GM21360 (cell line): ENCODE results near the gene RNF26.

Experiments used
- ATAC-seq: cut with Tn5 transposase; IDR thresholded peaks from one replicate; pipeline ENCODE4 v1.9.1; 2021; ENCODE audit warnings: mild to moderate bottlenecking, moderate library complexity; ENCODE audit not compliant: unreplicated experiment

The RNF26 gene

DNA sequence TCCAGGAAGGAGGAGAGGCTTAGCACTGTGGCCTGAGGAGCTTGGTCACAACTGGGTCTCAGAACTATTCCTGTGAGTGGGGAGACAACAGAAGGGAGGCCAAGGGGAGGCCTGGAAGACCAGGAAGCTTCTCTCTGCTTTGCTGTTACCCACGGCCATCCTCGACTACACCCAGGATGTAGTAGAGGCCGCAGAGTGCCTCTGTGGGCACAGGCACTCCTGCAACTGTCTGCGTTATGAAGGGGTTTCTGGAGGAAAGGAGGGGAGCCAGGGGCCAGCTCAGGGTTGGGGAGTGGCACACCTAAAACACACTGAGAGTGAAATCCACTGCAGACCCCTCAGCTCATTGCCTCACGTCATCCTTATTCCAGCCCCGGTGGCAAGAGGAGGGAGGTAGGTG is 16.0 kb downstream of the RNF26 start:
- ATAC-seq = no peak

DNA sequence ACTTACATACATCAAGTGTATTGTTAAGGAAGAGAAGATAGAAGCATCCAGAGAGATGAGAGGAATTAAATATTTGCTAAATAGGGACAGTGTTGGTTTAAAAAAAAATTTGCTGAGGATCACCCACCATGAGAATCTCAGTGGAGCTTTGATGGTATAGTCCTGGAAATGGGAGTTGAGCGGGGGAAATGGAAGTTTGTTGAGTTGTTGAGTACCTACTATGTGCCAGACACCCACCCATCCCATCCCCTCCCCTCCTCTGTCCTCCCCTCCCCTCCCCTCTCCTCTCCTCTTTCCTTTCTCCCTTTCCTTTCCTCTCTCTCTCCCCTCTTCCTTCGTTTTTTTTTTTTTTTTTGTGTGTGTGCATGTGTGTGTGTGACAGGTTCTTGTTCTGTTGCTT is 16.9 kb downstream of the RNF26 start:
- no peak for ATAC-seq

DNA sequence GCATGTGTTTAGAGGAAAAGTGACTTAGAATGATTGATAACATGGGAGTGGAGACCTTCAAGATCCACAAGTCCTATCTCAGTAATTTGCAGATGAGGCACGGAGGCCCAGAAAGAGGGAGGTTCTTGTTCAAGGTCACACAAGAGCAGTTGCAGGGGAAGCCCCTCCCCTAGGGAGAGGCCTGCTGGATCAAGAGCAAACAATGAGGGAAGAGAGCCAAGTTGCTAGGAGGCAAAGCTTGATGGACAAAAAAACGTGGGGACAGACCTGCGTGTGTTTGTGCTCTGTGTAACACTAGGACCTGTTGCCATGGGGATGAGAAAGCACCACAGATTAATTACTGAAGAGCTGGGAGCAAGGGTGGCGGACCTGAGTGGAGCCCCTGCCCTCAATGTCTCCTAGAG is 18.5 kb downstream of the RNF26 start:
- no peak for ATAC-seq

DNA sequence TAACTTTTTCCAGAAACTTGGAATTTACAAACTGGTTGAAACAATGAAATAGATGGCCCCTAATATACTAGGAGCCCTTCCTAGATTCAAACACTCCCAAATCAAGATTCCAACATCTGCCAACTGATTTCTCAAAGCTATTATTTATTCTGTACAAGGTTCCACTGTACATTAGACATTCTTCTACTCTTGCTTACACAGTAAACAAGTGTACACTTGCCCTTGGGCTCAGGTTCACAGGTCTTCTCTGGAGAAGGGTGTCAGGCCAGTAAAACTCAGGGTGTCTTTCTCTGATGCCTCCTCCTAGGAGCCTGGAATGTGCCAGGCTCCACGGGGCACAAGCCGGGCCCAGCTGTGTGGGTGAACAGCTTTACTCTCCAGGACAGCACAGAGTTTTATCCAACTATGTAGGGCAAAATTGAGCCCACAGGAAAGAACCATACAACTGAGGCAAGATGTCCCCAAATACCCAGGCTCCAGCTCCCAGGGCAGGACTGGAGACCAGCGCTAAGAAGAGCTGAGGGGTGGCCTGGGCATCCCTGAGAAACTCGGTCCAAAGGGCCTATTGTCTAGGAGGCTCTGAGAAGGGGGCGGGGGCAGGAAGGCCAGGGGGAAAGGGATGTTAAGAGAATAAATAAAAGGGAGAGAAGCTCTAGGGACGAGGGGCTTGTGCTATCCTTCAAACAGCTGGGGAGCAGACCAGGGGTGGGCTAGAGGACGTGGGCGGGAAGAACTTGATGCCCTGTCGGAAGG is 20.9 kb downstream of the RNF26 start:
- ATAC-seq = no peak

DNA sequence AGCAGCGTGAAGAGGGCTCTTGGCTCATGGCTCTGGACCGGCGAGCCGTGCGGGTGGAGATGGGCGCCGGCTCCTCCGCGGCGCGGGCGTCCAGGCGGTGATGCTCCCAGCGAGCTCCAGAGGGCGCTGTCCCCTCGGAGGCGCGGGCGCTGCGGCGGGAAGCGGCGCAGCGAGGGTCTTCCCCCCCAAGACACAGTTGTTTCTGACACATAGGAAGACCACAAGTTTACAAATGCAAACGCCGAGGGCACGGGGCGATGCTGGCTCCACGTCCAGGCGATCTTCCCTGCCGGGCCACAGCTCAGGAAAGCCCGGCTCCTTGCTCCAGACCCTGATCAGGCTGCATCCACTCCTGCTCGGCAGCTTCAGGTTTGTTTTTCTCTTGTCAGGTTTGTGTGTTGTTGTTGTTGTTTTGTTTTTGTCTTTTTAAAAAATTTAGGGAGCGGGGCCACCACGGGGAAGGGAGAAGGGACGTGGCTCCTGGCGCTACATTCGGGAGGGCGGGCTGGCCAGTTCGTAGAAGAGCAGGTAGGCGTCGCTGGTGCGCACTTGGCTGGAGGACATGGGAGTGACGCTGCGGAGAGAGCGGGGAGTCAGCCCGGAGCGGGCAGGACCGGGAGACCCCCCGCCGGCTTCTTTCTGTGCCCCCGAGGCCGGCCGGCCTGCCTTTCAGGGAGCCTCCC is 22.2 kb downstream of the RNF26 start:
- peak; percentile 68 for ATAC-seq

DNA sequence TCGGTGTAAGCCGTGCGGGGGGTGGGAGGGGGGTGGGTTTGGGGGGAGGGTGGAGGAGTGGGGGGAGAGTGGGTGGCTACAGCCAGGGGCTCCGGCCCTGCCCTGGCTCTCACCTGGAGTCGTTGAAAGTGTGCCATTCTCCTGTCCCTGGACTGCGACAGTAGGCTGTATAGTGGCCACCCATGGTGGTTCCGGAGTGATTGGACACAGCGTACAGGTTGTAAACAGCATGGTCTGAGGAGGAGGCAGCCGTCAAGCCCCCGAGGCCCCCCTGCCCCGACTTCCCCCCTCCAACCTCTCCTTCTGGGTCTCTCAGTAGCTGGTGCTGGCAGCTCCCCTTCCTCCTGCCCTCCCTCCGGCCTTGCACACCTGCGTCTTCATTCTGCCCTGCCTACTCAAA is 22.7 kb downstream of the RNF26 start:
- ATAC-seq = no peak

DNA sequence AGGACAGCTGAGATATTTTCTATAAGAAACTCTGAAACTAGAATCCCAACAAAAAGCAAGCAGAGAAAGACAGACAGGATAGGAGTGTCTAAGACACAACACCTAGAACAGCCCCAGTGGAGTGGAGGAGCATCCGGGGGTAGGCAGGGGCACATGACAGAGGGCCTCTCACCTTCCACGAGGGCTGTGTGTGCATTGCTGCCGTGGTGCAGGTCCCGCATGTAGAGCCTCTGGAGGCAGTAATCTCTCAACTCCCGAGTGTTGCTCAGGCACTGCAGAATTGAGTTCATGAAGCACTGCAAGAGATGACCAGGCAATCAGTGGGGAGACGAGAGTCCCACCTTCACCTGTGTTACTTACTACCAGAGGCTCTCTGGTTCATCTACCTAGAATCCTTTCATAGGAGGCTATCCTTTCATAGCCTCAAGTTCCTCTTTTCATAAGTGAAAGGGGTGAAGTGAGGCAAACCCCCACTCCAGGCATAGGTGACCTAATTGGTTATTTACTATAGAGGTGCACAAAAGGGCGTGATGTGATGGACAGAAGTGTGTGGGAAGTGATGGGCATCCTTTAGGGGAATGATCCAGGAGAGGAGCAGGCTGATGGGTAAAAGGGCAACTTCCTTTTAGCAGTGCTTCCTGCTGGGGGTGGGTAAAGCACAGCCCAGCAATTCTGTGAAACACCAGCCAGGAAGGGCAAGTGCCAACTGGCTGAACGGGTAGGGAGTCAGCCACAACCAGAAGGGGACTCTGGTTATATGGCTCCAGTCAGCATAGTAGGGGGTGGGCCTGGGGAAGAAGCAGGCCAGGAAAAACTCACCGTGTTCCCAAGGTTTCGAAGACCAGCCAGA is 25.3 kb downstream of the RNF26 start:
- ATAC-seq = no peak

DNA sequence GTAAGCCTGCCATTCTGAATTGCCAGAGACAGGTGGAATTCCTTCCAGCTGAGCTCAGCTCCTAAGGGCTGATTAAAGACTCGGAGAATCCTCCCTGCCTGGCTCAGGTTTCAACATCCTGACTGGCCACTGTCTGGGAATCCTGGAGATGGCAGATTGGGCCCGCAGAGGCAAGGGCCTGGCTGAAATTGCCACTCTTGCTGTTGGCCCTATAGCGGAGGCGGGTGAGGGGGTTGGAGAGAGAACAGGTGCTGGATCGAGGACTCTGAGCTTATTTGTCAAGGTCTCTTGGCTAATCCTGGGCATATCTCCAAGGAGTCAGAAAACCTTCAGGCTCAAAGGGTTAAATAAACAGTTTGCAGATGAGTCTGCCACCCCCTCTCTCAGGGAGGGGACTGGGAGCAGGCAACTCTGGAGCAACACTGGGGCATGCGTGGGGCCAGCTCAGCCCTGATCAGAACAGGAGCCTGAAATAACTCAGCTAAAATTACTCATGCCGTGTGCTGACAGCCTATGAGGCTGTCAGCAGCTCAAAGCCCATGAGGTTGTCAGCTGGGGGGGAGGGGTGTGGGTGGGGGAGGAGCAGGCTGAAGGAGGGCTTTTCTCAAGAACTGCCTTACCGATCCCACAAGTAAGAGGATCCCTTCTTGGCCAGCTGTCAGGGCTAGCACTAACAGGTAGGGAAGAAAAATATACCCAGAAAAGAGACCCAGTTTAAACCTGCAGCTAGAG is 26.9 kb downstream of the RNF26 start:
- ATAC-seq = no peak

DNA sequence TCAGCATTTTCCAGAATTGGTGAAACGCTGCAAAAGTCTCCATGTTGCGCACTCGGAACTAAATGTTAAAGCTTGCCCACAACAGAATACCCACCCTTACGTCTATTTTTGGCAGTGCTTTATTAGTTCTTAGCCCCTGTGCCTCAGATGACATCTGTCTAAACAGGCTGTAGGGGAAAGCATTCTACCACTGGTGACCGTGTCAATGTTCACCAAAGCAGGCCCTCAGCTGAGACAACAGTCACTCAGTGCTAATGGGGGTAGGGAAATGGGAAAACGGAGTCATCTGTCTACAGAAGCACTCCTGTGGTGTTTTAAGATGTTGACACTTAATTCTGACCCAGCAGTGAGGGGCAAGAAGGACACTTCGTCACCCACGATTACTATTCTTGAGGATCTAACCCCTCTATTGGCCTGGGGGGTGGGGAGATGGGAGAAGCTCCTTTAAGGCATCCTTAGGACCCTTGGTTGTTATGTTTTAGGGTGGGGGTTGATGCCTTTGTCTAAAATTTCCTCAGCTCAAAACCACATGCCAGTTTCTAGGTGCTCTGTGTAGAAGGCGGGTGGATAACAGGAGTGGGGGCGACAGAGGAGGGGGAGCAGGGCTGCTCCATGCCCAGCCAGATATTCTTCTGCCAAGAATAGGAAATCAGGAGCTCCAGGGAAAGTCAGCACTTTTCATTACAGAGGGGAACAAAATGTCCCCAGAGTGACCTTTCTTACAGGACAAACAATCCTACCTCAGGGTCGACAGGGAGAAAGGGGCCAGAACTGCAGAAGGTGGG is 27.8 kb downstream of the RNF26 start:
- no peak for ATAC-seq

DNA sequence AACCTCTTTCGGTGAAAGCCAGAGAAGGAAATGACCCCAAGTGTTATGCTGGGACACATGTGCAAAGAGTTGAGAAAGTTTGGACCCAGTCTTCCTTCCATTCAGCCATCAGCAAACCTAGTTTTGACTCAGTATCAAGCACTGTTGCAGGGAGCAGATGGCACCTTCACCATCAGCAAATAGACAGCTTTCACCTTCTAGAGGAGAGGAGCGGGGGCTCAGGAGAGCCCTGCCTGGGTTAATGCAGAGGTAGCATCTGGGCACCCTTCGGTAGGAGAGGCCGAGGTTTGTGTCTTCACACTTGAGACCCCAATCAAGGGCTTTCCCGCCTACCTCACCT is 28.4 kb downstream of the RNF26 start:
- ATAC-seq = no peak

DNA sequence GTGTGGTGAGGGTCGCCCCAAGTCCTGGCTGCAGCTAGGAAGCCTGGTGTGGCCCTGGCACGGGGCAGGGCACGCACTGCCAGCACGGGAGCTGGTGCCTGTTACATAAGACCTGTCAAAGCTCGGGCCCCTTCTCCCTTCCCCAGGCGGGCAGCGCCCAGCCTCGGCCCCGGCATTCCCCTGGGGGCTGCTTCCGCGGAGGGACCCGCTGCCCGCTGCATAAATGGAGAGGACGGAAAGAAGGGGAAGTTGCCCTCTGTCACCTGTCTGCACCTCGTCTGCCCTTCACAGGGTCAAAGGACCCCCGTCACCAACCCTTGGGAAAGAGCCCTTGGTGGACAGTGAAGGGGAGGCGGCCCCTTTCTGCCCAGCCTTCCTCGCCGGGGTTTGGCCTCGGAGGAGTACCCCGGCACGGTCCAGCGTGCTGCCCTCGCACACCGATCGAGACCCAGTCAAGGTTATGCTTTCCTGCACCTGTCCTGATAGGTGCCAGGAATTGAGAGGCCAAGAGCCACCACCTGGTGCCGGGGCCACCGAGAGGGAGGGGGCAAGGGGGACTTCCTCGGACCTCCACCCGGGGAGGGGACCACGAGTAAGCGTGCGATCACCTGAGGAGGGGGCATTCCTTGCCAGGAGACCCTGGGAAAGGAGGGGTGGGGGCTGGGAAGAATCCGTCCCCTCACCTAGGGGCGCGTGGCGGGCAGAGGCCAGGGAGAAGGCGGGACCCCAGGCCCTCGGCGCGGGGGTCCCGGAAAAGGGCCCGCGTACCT is 28.9 kb downstream of the RNF26 start:
- ATAC-seq = no peak

DNA sequence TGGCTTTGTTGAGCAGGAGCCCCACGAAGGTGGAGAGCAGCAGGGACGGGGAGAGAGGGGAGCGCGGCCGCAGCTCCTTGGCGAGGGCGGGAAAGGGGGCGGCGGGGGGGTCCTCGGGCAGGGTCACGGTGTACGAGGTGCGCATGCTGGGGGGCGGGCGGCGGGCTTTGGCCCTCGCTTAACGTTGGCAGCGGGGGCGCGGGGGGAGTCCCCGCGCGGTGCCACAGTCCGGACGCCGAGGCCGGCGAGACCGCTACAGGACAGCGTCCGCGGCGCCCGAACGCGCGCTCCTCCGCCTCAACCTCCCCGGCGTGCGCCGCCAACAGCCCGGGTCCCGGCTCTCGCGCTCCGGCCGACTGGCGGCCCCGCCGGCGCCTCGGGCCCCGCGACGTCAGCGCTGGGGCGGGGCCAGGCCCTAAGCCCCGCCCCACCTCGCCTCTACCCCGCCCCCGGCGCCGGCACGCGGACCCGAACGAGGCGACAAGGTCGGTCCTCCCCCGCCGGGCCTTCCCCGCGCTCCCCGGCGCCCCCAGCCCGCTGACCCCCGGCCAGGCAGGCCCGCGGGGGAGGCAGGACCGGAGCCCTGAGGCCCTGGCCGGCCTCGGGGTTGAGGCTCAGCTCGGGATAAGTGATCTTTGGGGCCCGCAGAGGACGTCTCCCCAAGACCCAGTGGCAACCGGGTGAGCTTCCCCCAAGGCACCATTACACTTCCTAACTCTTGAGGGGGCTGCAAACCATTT is 29.7 kb downstream of the RNF26 start:
- no peak for ATAC-seq

DNA sequence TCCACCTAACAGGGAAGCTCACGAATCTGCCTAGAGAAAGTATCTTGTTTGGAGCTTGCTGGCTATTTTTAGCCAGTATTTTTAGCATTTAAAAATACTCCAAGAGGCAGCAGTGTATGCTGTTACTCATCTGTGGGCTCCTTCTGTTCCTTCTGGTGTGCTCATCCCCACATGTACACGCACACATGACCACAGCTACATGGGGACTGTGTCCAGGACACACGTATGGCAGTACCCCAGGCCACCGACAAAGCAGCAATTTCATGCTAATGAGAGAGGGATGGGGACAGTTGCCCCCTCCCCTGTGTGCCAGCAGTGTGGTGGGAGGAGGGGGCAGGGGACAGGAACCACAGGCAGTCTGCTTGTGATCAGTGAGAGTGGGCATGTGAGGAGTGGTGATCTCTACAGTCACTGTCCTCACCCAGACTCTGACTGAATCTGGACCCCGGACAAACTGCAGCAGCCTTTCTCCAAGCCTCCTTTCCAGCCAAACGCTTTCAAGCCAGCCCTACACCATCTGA is 30.8 kb downstream of the RNF26 start:
- ATAC-seq = no peak

DNA sequence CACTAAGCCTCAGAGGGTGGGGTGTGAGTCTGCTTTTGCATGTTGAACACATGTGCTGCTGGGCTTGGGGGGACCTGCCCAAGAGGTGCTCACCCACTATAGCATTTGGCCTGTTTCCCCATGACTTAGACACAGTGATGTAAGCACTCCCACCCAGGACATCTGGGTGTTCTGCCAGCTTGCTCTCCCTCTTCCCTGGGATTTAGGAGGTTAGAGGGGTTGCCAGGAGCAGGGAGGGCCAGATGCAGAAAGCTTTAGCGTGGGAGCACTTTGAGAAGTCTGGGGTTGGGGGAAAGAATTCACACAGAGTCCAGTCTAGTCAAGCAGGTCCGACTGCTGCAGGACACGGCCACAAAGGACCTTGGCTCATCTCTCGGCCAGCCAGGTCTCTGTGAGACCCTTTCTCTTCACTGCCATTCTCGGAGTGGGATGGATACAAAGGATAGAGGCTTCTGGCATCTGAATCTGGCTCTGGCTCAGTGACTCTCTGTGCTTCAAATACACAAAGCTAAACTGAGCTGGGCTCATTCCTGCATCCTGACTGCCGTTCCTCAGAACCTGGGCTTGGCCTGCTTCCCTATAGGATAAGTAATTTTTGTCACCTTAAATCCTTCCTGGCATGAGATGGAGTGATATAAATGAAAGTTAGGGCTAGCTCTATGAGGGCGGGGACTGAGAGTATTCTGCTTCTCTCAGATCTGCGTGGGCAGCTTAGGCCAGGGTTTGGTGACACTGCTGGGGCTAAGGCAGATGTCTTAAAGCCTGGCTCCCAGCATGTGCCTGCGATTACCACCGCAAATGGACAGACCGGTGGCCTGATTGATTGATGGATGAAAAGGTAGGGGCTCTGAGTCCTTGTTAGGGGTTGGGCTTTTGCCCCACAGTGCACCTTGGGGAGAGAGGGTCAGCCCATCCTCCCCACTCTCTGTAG is 32.6 kb downstream of the RNF26 start:
- no peak for ATAC-seq

DNA sequence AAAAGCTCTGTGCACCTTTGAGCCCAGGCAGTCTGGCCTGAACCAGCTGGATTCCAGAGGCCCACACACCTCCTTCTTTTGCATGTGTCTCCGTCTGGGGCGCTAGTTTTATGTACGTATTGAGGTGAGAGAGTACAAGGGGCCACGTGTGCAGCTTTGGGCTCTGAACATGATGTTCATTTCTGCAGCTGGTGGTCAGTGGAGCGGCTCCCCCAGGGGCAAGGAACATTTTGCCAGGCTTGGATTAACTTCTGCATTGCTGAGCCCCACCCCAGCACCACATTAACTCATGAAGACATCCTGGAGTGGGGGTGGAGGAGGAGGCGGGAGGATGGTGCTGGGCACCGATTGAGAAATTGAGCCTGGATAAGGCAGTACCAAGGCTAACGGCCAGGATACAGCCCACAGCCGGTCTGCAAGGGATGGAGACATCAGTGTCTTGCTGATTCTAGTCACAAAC is 33.4 kb downstream of the RNF26 start:
- no peak for ATAC-seq

DNA sequence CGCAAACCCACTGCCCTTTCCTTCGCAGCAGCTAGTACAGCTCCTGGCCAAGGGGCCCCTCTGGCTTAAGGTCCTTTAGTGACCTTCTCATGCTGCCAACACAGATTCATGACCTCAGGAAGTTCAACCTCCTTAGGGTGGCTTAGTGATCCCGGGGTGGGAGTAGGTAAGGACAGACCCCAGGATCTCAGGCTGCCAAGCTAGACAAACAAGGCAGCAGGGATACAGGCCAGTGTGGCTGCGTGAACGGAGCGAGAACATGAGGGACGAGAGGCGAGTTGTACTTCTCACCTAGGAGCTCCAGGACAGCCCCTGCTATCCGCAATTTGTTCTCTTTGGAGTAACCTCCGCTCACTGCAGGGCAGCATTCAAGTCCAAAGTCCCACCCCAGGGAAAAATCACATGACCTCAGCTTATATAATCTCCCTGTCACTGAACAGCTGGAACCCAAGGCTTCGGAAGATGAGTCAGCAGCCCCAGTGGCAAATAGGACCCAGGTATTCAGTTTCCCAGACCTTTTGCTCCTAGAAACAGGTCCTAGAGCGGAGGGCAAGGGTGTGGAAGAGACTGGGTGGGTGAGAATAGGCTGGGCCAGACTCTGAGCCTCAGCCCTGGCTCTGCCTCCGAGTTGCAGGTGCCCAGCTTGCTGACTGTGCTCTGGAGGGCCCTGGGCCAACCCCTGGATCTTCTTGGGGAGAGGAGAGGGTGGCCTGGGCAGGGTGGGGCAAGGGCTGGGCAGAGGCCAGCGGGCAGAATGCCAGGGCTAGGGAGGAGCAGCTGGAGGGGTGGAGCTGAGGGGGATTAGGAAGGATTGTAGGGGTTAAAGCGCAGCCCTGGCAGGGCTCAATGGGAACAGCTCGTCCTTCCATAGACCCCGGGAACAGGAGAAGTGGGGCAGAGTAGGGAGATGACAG is 34.1 kb downstream of the RNF26 start:
- no peak for ATAC-seq
